Epithelial cell of proximal tubule (primary cell): ENCODE measurements around the gene DUSP14. TPM values are rescaled to one million over a fixed set of nuclear protein-coding genes. Genes with fewer than 3 reads are reported as not detected.
A peak's percentile ranks its signal among the peaks of the same experiment; 100 is the strongest.

ENCODE experiments used
- DNase-seq: peaks from one replicate; pipeline ENCODE4 v3.0.0-alpha.2; 2011; ENCODE audit warnings: low read depth
- H3K4me3 ChIP-seq: 2 replicates; pipeline ENCODE4 v1.5.1; 2011; ENCODE audit warnings: low read depth, mild to moderate bottlenecking, low read length
- total RNA-seq: library from RNA; depleted of rRNA; stranded (reverse); fragments of >200 nt; gene quantifications from 2 replicates; pipeline ENCODE4 v1.2.3, GENCODE V29; 2015
- TF ChIP-seq, protein P1 (sequence below): conservative IDR thresholded peaks from 2 replicates; pipeline ENCODE4 v1.5.1; 2012; ENCODE audit warnings: low read depth, mild to moderate bottlenecking, low read length

Gene DUSP14
- total RNA-seq, 1 donor from 2014 or later, result 29.2 TPM

DNA sequence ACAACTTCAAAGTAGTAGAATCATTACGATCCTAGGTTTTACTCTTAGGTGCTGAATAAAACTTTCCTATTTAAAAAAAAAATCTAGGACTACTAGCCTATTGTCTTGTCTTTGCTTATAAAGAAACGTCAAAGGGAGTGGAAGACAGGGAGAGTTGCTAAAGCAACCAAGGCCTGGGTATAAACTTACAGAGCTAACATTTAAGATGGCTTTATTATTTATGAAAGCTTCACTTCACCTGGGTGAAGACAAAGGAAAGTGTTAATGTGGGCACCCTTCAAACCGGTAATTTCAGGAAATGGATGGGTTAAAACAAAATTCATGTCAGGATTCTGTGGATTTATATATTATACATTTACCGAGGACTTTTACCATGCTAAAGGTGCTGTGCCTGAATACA, 2.5 kb downstream of the DUSP14 start:
- no peak for DNase-seq
- TF ChIP-seq, protein P1, sequence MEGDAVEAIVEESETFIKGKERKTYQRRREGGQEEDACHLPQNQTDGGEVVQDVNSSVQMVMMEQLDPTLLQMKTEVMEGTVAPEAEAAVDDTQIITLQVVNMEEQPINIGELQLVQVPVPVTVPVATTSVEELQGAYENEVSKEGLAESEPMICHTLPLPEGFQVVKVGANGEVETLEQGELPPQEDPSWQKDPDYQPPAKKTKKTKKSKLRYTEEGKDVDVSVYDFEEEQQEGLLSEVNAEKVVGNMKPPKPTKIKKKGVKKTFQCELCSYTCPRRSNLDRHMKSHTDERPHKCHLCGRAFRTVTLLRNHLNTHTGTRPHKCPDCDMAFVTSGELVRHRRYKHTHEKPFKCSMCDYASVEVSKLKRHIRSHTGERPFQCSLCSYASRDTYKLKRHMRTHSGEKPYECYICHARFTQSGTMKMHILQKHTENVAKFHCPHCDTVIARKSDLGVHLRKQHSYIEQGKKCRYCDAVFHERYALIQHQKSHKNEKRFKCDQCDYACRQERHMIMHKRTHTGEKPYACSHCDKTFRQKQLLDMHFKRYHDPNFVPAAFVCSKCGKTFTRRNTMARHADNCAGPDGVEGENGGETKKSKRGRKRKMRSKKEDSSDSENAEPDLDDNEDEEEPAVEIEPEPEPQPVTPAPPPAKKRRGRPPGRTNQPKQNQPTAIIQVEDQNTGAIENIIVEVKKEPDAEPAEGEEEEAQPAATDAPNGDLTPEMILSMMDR, result no peak
- H3K4me3 ChIP-seq, result peak overlapping the region; percentile 66

DNA sequence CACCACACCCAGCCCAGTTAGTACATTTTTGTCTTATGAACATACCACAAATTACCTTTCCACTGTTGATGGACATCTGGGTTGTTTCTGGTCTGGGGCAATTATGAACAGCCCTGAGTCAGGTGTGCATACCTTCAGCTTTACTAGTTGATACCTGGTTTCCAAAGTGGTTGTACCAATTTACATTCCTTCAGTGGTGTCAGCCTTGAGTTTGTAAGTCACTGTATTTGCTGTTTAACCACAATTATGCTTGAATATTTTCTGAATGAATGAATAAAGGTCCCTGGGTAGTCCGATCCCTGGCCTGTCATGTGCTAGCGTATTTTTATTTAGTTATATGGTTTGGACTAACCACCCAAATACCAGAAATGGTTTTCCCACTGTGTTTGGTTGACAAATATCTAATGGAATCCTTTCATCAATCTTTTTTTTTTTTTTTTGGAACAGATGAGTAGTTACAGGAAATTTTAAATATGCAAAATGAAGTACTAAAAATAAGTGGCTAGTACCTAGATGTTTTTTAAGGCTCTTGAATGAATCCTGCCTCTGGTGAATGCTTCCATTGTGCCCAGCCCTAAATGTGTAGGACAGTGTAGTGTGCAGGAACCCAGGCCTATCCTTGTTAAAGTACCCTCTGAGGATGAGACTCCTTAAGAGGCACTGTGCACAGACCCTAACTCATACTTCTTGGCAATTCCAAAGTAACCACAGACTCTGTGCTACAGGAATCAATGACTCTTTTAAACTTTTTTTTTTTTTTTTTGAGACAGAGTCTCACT, 3.7 kb downstream of the DUSP14 start:
- TF ChIP-seq, protein P1, result no peak
- DNase-seq, result no peak
- H3K4me3 ChIP-seq, result no peak overlapping the region

DNA sequence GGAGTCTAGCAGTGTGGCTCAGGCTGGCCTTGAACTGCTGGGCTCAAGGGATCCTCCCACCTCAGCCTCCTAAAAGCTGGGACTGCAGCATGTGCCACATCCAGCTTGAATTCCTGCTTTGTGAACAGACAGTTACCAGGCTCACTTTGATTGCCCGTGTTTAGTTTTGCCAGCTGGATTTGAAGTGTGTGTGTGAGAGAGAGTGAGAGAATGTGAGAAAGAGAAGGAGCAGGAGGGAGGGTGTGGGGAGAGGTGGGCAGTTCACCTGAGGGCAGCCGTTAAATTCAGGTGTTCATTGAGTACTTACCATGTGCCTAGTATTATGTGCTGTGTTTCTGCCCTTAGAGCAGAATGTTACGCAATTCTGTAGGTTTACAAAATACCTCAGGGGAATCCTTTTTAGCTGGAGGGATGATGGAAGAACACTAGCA, 4.7 kb downstream of the DUSP14 start:
- TF ChIP-seq, protein P1, result no peak
- H3K4me3 ChIP-seq, result no peak overlapping the region
- DNase-seq, result no peak

DNA sequence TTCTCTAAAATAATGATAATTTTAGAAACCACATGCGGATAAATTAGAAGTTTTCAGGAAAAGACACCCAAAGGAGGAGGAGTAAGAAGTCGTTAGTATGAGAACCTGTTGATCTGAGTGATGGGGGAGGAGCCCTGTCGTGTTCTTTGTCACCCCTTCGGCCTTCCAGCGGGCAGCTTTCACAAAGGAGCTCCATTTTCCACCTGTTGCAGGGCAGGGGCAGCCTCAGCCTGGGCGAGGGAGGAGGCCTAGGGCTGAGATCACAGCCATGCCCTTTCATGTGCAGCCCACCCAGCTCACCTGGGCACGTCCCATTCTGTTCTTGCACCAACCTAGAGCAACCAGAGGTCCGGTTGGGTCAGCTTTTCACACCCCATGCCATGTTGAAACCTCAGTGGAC, 5.3 kb downstream of the DUSP14 start:
- TF ChIP-seq, protein P1, result no peak
- no peak overlapping the region for H3K4me3 ChIP-seq
- no peak for DNase-seq

DNA sequence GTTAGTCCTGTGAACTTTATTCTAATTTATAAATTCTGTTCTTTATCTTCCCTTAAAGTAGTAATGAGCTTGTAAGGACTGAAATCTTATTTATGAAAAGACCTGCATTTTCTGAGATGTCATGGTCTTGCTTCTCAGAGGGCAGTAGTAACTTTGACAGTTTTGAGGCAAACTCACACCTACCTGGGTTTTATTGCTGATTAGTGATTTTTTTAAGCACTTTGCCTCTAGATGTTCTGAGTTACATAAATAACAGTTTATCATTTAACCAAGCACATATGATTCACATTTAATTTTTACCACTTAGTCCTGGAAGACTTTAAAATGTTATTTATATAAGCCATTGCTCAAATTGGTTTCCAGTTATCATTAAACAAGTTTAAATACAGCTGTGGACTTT, 10.7 kb downstream of the DUSP14 start:
- no peak for DNase-seq
- TF ChIP-seq, protein P1, result no peak
- H3K4me3 ChIP-seq, result no peak overlapping the region

DNA sequence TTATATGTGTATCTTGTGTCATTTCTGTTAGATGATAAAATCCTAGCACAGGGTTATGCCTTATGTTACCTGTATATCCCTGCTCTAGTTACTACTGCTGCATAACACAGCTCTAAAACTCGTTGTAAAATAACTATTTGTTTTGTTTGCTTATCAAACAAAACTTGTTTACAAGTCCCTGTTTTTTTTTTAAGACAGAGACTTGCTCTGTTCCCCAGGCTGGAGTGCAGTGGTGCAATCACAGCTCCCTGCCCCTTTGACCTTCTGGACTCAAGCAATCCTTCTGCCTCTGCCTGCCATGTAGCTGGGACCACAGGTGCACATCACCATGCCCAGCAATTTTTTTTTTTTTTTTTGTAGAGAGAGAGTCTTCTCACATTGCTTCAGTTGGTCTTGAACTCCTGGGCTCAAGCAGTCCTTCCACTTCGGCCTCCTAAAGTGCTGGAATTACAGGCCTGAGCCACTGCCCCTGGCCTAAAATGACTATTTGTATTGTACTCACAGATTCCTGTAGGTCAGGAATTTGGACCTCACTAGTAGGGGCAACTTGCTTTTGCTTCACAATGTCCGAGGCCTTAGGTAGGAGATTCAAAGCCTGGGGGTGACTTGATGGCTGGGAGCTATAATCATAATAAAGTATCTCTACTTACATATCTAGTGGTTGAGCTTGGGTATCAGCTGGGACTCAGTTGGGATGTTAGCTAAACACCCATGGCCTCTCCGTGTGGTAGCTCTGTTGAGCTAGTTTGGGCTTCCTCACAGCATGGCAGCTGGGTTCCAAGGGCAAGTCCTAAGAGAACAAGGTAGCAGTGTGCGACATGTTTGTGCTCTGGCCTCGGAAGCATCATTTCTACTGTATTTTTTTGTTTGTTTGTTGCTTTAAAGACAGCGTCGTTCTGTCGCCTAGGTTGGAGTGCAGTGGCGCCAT, 12.6 kb downstream of the DUSP14 start:
- no peak for DNase-seq
- H3K4me3 ChIP-seq, result no peak overlapping the region
- TF ChIP-seq, protein P1, result no peak
